Transverse colon (tissue), 4 donors: ENCODE results near the gene TEC. TPM values are rescaled to one million over a fixed set of nuclear protein-coding genes. Genes with fewer than 3 reads are reported as not detected.

ENCODE experiments used
- DNase-seq: peaks from one replicate; pipeline ENCODE4 v3.0.0-alpha.2; 2019
- H3K27ac ChIP-seq, 4 donors: fragments of 200-600 bp; sonication (generic); 2 replicates each; pipeline ENCODE4 v1.5.1; 2016 to 2018; ENCODE audit warnings: inconsistent platforms in 4 of 4
- H3K27me3 ChIP-seq: fragments of 200-600 bp; sonication (generic); 2 replicates; pipeline ENCODE4 v1.5.1; 2017; ENCODE audit warnings: inconsistent platforms
- H3K36me3 ChIP-seq, 4 donors: fragments of 200-600 bp; sonication (generic); 2 replicates each; pipeline ENCODE4 v1.5.1; 2017 to 2019; ENCODE audit warnings: inconsistent platforms in 4 of 4
- H3K4me1 ChIP-seq, 4 donors: fragments of 200-600 bp; sonication (generic); 2 replicates each; pipeline ENCODE4 v1.5.1; 2017 to 2020; ENCODE audit warnings: inconsistent platforms in 4 of 4
- H3K4me3 ChIP-seq, 4 donors: fragments of 200-600 bp; sonication (generic); 1 replicate in 1 of 4; 2 replicates in 3 of 4; pipeline versions ENCODE4 v1.5.1 to v1.6.1; 2017 to 2019; ENCODE audit warnings: inconsistent platforms in 4 of 4
- H3K9me3 ChIP-seq, 2 donors: fragments of 200-600 bp; sonication (generic); 2 replicates each; pipeline ENCODE4 v1.5.1; 2017 to 2019; ENCODE audit warnings: inconsistent platforms in 2 of 2
- CTCF ChIP-seq, 5 experiments: fragments of 200-600 bp in 3 of 5; fragments of 450-650 bp in 2 of 5; sonication (generic) in 3 of 5; IDR thresholded peaks; 1 replicate in 2 of 5; 2 replicates in 3 of 5; pipeline ENCODE4 v1.5.1; 2016 to 2017; ENCODE audit warnings: antibody characterized with exemption in 5 of 5, inconsistent platforms in 3 of 5, mild to moderate bottlenecking in 2 of 5, moderate library complexity in 1 of 5
- EP300 ChIP-seq: sonication (generic); formaldehyde crosslinking; IDR thresholded peaks from one replicate; pipeline ENCODE4 v1.6.1; 2017; ENCODE audit warnings: antibody characterized with exemption, low read depth
- POLR2A ChIP-seq: fragments of 450-650 bp; IDR thresholded peaks from one replicate; pipeline ENCODE4 v1.6.1; 2016; ENCODE audit warnings: antibody characterized with exemption, mild to moderate bottlenecking, moderate library complexity
- POLR2AphosphoS5 ChIP-seq, 3 donors: sonication (generic); formaldehyde crosslinking; IDR thresholded peaks; one replicate each; pipeline ENCODE4 v1.6.1; 2016; ENCODE audit warnings: antibody characterized with exemption in 3 of 3
- WGBS, 2 donors: methylation state at CpG; one replicate each; pipeline ENCODE4 v1.1.5; 2018; ENCODE audit warnings: low coverage in 1 of 2; 5-methylcytosine and 5-hydroxymethylcytosine counted together
- in situ Hi-C, 4 donors: fragments of 200-750 bp; cut with MboI; loops; one replicate each; pipeline versions ENCODE4 v1.15.0 to v1.15.1; 2017; ENCODE audit warnings: low sequenced_read_pairs in 3 of 4, low pct_ligation_motif_present in 1 of 4, low pct_unique_long_range_greater_than_20kb in 1 of 4
- intact Hi-C: fragments of 100-400 bp; cut with DNase I; formaldehyde crosslinking; loops from one replicate; pipeline ENCODE4 v1.15.1; 2023; ENCODE audit warnings: low total_unique reads
- total RNA-seq, 4 donors: library from RNA; depleted of rRNA; stranded (reverse); fragments of >200 nt; gene quantifications; one replicate each; pipeline ENCODE4 v1.1.0, GENCODE V29; 2016

TEC gene
- total RNA-seq, 4 donors from 2014 or later = 1.2 to 5.1 (median 3.3) TPM

- Histone ChIP-seq H3K4me1 (peaks cover 0 to 3% (median 0%) of the 10 kb centered on the region in 4 donors), H3K4me3 (no peak overlapping the region), H3K36me3 (no peaks in the 10 kb centered on the region), H3K27ac (no peak overlapping the region), H3K9me3 (no peaks in the 10 kb centered on the region), H3K27me3 (no peaks in the 10 kb centered on the region)
- in situ Hi-C loops = no loop called here
- intact Hi-C loops = no loop called here
- no peak for TF ChIP-seq CTCF (IDR thresholded peaks at IDR 0.05)
- TF ChIP-seq POLR2AphosphoS5 (IDR thresholded peaks at IDR 0.05) = no peak
- TF ChIP-seq POLR2A = no peak
- TF ChIP-seq EP300 = no peak
- DNase-seq = no peak
- 76 to 83% methylated on average over 2 to 4 of the region's 4 CpGs for WGBS, 2 donors
Measured at GRCh38 chr4:48226199-48226598, 43.4 kb downstream of the TEC start.

- WGBS, 2 donors = 86 to 89% methylated on average over 1 to 7 of the region's 7 CpGs
- DNase-seq = no peak
- no peak for TF ChIP-seq CTCF (IDR thresholded peaks at IDR 0.05)
- TF ChIP-seq POLR2A = no peak
- no peak for TF ChIP-seq EP300
- TF ChIP-seq POLR2AphosphoS5 (IDR thresholded peaks at IDR 0.05) = no peak
- no peaks in the 10 kb centered on the region for H3K27me3 ChIP-seq
- no peak overlapping the region for H3K27ac ChIP-seq
- H3K4me1 ChIP-seq = peaks cover 0 to 3% (median 0%) of the 10 kb centered on the region in 4 donors
- no peaks in the 10 kb centered on the region for H3K36me3 ChIP-seq
- in situ Hi-C loops = no loop called here
- H3K9me3 ChIP-seq = no peaks in the 10 kb centered on the region
- no peak overlapping the region for H3K4me3 ChIP-seq
- intact Hi-C loops = no loop called here
Measured at GRCh38 chr4:48225368-48226141, 44.1 kb downstream of the TEC start.

GRCh38 chr4:48224606-48225005 is 45.0 kb downstream of the TEC start:
- Histone ChIP-seq H3K4me1 (peaks cover 0 to 3% (median 0%) of the 10 kb centered on the region in 4 donors), H3K4me3 (no peak overlapping the region), H3K36me3 (no peaks in the 10 kb centered on the region), H3K27ac (no peak overlapping the region), H3K27me3 (no peaks in the 10 kb centered on the region), H3K9me3 (no peaks in the 10 kb centered on the region)
- DNase-seq = no peak
- in situ Hi-C loops (no loop called here), intact Hi-C loops (no loop called here)
- 82 to 94% methylated on average over 5 of the region's 5 CpGs for WGBS, 2 donors
- TF ChIP-seq POLR2AphosphoS5 (IDR thresholded peaks at IDR 0.05) (no peak), EP300 (no peak), POLR2A (no peak), CTCF (IDR thresholded peaks at IDR 0.05) (no peak)

- in situ Hi-C loops (no loop called here), intact Hi-C loops (no loop called here)
- Histone ChIP-seq H3K4me1 (peaks cover 0 to 3% (median 0%) of the 10 kb centered on the region in 4 donors), H3K27me3 (no peaks in the 10 kb centered on the region), H3K4me3 (no peak overlapping the region), H3K9me3 (no peaks in the 10 kb centered on the region), H3K27ac (no peak overlapping the region), H3K36me3 (no peaks in the 10 kb centered on the region)
- TF ChIP-seq POLR2A (no peak), POLR2AphosphoS5 (IDR thresholded peaks at IDR 0.05) (no peak), CTCF (IDR thresholded peaks at IDR 0.05) (no peak), EP300 (no peak)
- WGBS, 2 donors = 60 to 81% methylated on average over 3 of the region's 3 CpGs
- no peak for DNase-seq
Measured at GRCh38 chr4:48223633-48224295, 45.9 kb downstream of the TEC start.
